DND-41 (cell line): Measurements from ENCODE around the gene IFNA17.
"Not testable (repeated sequence)": the region's sequence is repeated elsewhere in the genome, so short reads cannot be mapped to it uniquely, and the experiment has no call there.

ENCODE experiments used
- CTCF ChIP-seq: IDR thresholded peaks from 2 replicates; pipeline ENCODE4 v1.5.1; 2012; ENCODE audit warnings: borderline replicate concordance, low read length, moderate library complexity, mild to moderate bottlenecking; ENCODE audit not compliant: poor library complexity, severe bottlenecking; ENCODE audit errors: extremely low read depth
- EZH2 ChIP-seq: IDR thresholded peaks from 3 replicates; pipeline ENCODE4 v1.6.1; 2012; ENCODE audit warnings: borderline replicate concordance, low read depth, mild to moderate bottlenecking, moderate library complexity, low read length, inconsistent platforms; ENCODE audit not compliant: severe bottlenecking

- TF ChIP-seq CTCF, EZH2: not testable (repeated sequence)
These were observed 17.2 kb downstream of the IFNA17 start for GRCh38 chr9:21210782-21211181.
